Naive thymus-derived CD4-positive, alpha-beta T cell (primary cell): Measurements from ENCODE around the gene ARL9. TPM values are rescaled to one million over a fixed set of nuclear protein-coding genes. Genes with fewer than 3 reads are reported as not detected.
A peak's percentile ranks its signal among the peaks of the same experiment; 100 is the strongest.

ENCODE experiments used
- ATAC-seq: fragments of 150-1000 bp; cut with Tn5 transposase; 2 replicates; pipeline ENCODE4 v1.10.0; 2021; ENCODE audit warnings: mild to moderate bottlenecking, moderate library complexity
- CTCF ChIA-PET: fragments of 350-600 bp; sonication (Branson Sonifier 250); formaldehyde crosslinking; loops from one replicate; lab custom pipeline; 2021; ENCODE audit warnings: antibody characterized with exemption; lab: Charles Lee
- POLR2A ChIA-PET: fragments of 350-600 bp; sonication (Branson Sonifier 250); formaldehyde crosslinking; loops from one replicate; lab custom pipeline; 2021; ENCODE audit warnings: antibody characterized with exemption, inconsistent platforms; lab: Charles Lee
- DNase-seq, 9 donors: peaks; one replicate each; pipeline versions ENCODE4 v3.0.0 to v3.0.0-alpha.2; 2020 to 2022; ENCODE audit warnings: mixed read lengths in 1 of 9
- H3K27ac ChIP-seq: one replicate; pipeline ENCODE4 v1.7.0; 2013; ENCODE audit warnings: mild to moderate bottlenecking, low read depth, low read length, moderate library complexity
- H3K27me3 ChIP-seq, 2 donors: one replicate each; pipeline ENCODE4 v1.7.0; 2013; ENCODE audit warnings: low read length in 2 of 2, mild to moderate bottlenecking in 2 of 2, moderate library complexity in 2 of 2; ENCODE audit not compliant: control insufficient read depth in 2 of 2, insufficient read depth in 2 of 2
- H3K36me3 ChIP-seq, 3 experiments: 1 replicate in 2 of 3; 2 replicates in 1 of 3; pipeline ENCODE4 v1.7.0; 2013; ENCODE audit warnings: low read length in 3 of 3, mild to moderate bottlenecking in 3 of 3, moderate library complexity in 1 of 3; ENCODE audit not compliant: insufficient read depth in 3 of 3, control insufficient read depth in 2 of 3
- H3K4me1 ChIP-seq, 2 donors: one replicate each; pipeline ENCODE4 v1.7.0; 2013; ENCODE audit warnings: low read length in 2 of 2, mild to moderate bottlenecking in 2 of 2, moderate library complexity in 1 of 2; ENCODE audit not compliant: control insufficient read depth in 2 of 2, insufficient read depth in 2 of 2
- H3K4me3 ChIP-seq: 2 replicates; pipeline ENCODE4 v1.7.0; 2013; ENCODE audit warnings: mild to moderate bottlenecking, low read length
- H3K9me3 ChIP-seq, 3 experiments: 1 replicate in 2 of 3; 2 replicates in 1 of 3; pipeline ENCODE4 v1.7.0; 2013; ENCODE audit warnings: low read length in 3 of 3; ENCODE audit not compliant: control insufficient read depth in 2 of 3
- H3K27ac Mint-ChIP-seq, 9 donors: one replicate each; pipeline ENCODE4 v1.8.0; 2020 to 2022; ENCODE audit warnings: mixed read lengths in 9 of 9, mild to moderate bottlenecking in 8 of 9, moderate library complexity in 5 of 9, inconsistent platforms in 2 of 9
- H3K27me3 Mint-ChIP-seq, 5 donors: one replicate each; pipeline ENCODE4 v1.8.0; 2021 to 2022; ENCODE audit warnings: mixed read lengths in 5 of 5, mild to moderate bottlenecking in 1 of 5
- H3K36me3 Mint-ChIP-seq, 5 donors: one replicate each; pipeline ENCODE4 v1.8.0; 2020 to 2022; ENCODE audit warnings: mixed read lengths in 5 of 5, mild to moderate bottlenecking in 3 of 5, inconsistent platforms in 1 of 5
- H3K4me1 Mint-ChIP-seq, 7 donors: one replicate each; pipeline ENCODE4 v1.8.0; 2020 to 2022; ENCODE audit warnings: mixed read lengths in 7 of 7, mild to moderate bottlenecking in 3 of 7, inconsistent platforms in 1 of 7
- H3K4me3 Mint-ChIP-seq, 10 donors: one replicate each; pipeline ENCODE4 v1.8.0; 2020 to 2022; ENCODE audit warnings: mild to moderate bottlenecking in 10 of 10, mixed read lengths in 10 of 10, moderate library complexity in 6 of 10, inconsistent platforms in 2 of 10
- H3K9me3 Mint-ChIP-seq, 11 donors: one replicate each; pipeline ENCODE4 v1.8.0; 2020 to 2022; ENCODE audit warnings: mixed read lengths in 11 of 11, mild to moderate bottlenecking in 4 of 11, inconsistent platforms in 1 of 11, moderate library complexity in 1 of 11
- intact Hi-C, 2 donors: fragments of 100-400 bp; cut with micrococcal nuclease; formaldehyde crosslinking; loops; one replicate each; pipeline ENCODE4 v1.15.1; 2023
- polyA plus RNA-seq, 2 donors: library from polyadenylated mRNA; unstranded; fragments of 300-500 nt; fragmentation: Illumina TruSeq; gene quantifications; one replicate each; pipeline ENCODE4 v1.2.3, GENCODE V29; 2021
- total RNA-seq, 6 experiments: library from RNA in 5 of 6; stranded (reverse) in 5 of 6; gene quantifications; 1 replicate in 5 of 6; 2 replicates in 1 of 6; pipeline ENCODE4 v1.2.3 and lab custom pipeline; 2021 to 2026

Gene ARL9
- total and polyA plus RNA-seq, 7 experiments from 2014 or later = 0.19 to 0.43 TPM; not detected in 5

- Mint-ChIP-seq H3K9me3 (peaks cover 0 to 1% (median 0%) of the 10 kb centered on the region in 11 donors), H3K27ac (no peak overlapping the region), H3K4me1 (no peaks in the 10 kb centered on the region), H3K36me3 (peaks cover 0 to 8% (median 0%) of the 10 kb centered on the region in 5 donors), H3K4me3 (no peak overlapping the region), H3K27me3 (peaks cover 12 to 25% (median 20%) of the 10 kb centered on the region in 5 donors)
- ChIA-PET CTCF (interaction anchor here (0.9 to 1.1 kb wide), 2 partner anchors 9 to 12 kb away, joined by 3 to 4 read pairs; no protein-coding TSS in a partner anchor), POLR2A (no interaction called here)
- H3K9me3 ChIP-seq = no peaks in the 10 kb centered on the region
- H3K27me3 ChIP-seq = peaks cover 0 to 4% of the 10 kb centered on the region in 2 donors
- no peak overlapping the region for H3K27ac ChIP-seq
- intact Hi-C loops = no loop called here
- DNase-seq (no peak), ATAC-seq (no peak)
- peaks cover 0 to 4% of the 10 kb centered on the region in 2 donors for H3K4me1 ChIP-seq
- no peak overlapping the region for H3K4me3 ChIP-seq
- no peaks in the 10 kb centered on the region for H3K36me3 ChIP-seq
These were observed 30.3 kb downstream of the ARL9 start for GRCh38 chr4:56535915-56536314.

GRCh38 chr4:56537147-56537546 lies 31.6 kb downstream of the ARL9 start:
- no peak for ATAC-seq
- Histone ChIP-seq H3K27ac (no peak overlapping the region), H3K4me1 (no peaks in the 10 kb centered on the region), H3K36me3 (no peaks in the 10 kb centered on the region), H3K9me3 (no peaks in the 10 kb centered on the region), H3K27me3 (peaks cover 0 to 4% of the 10 kb centered on the region in 2 donors), H3K4me3 (no peak overlapping the region)
- no peak for DNase-seq
- POLR2A ChIA-PET = no interaction called here
- Mint-ChIP-seq H3K4me3 (no peak overlapping the region), H3K4me1 (no peaks in the 10 kb centered on the region), H3K27me3 (peaks cover 17 to 25% (median 20%) of the 10 kb centered on the region in 5 donors), H3K9me3 (peaks cover 0 to 1% (median 0%) of the 10 kb centered on the region in 11 donors), H3K36me3 (peaks cover 0 to 8% (median 0%) of the 10 kb centered on the region in 5 donors), H3K27ac (no peak overlapping the region)
- CTCF ChIA-PET = no interaction called here
- intact Hi-C loops = no loop called here

DNA sequence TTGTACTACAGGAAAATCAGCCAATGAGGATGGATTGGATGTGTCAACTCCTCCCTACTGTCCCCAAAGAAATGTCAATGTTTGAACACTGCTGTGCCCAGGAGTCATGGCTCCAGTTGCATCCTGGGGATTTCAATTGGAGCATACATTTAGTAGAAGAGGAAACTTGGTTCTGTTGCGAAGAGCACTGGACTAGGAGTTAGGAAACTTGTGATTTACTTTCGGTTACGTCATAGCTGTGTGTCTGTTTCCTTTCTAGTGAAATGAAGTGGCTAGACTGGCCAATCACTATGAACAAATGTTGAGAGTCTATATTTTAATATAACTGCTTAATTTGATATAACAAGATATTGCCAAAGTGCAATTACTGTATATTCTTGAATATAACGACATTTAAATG lies 35.2 kb downstream of the ARL9 start:
- DNase-seq = no peak
- Mint-ChIP-seq H3K27ac (no peak overlapping the region), H3K4me1 (peaks cover 0 to 17% (median 14%) of the 10 kb centered on the region in 7 donors), H3K27me3 (peaks cover 10 to 29% (median 18%) of the 10 kb centered on the region in 5 donors), H3K36me3 (peaks cover 0 to 8% (median 0%) of the 10 kb centered on the region in 5 donors), H3K9me3 (peaks cover 0 to 1% (median 0%) of the 10 kb centered on the region in 11 donors), H3K4me3 (no peak overlapping the region)
- Histone ChIP-seq H3K27me3 (no peaks in the 10 kb centered on the region), H3K36me3 (no peaks in the 10 kb centered on the region), H3K9me3 (no peaks in the 10 kb centered on the region), H3K4me3 (no peak overlapping the region), H3K4me1 (peaks cover 0 to 4% of the 10 kb centered on the region in 2 donors), H3K27ac (no peak overlapping the region)
- CTCF ChIA-PET = no interaction called here
- POLR2A ChIA-PET = no interaction called here
- intact Hi-C loops = loop anchor here in 1 of 2 donors (5.0 to 10.0 kb wide), 2 partner anchors 294 to 594 kb away; partner anchors contain the start of gene CEP135
- no peak for ATAC-seq

DNA sequence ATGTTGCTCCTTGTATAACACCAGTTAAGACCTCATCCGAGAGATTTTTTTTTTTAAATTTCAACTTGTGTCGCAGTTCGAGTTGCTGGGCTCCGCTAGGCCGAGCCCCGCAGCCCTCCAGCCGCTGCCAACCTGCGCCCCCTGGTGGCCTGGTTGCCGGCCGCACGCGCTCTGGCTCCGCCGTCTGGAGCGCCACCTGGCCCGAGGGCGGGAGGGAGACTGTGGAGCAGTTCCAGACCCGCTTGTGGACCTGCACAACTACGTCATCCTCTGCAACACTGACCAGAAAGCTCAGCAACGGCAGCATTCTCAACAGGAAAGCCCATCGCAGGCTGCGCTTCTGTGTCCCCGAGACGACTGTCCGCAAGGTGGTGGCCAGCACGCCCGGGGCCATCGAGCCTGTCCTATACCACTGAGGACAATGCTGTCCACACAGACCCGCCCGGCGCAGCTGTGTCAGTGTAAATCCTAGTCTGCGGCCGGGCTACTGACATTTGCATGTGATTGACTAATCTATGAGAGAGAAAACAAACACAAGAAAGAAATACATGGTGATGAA lies 39.1 kb downstream of the ARL9 start:
- ChIA-PET POLR2A (interaction anchor here (0.6 to 1.5 kb wide), 5 partner anchors 8 to 109 kb away, joined by 3 to 5 read pairs (median 4); partner anchors contain the start of gene PPAT), CTCF (interaction anchor here (0.7 to 4.1 kb wide), 10 partner anchors 8 to 220 kb away, joined by 3 to 47 read pairs (median 4); partner anchors contain the start of genes PAICS and PPAT)
- Histone ChIP-seq H3K4me1 (peaks cover 0 to 4% of the 10 kb centered on the region in 2 donors), H3K36me3 (no peaks in the 10 kb centered on the region), H3K27me3 (no peaks in the 10 kb centered on the region), H3K4me3 (peak overlapping the region; percentile 68), H3K9me3 (no peaks in the 10 kb centered on the region), H3K27ac (no peak overlapping the region)
- peak overlapping the region; percentile 18 to 81 (median 74) for H3K4me3 Mint-ChIP-seq
- no peaks in the 10 kb centered on the region for H3K9me3 Mint-ChIP-seq
- H3K27ac Mint-ChIP-seq = peak overlapping the region in 7 of 9 donors; percentile 25 to 79 (median 63)
- peaks cover 8 to 22% (median 21%) of the 10 kb centered on the region in 7 donors for H3K4me1 Mint-ChIP-seq
- peaks cover 0 to 25% (median 7%) of the 10 kb centered on the region in 5 donors for H3K27me3 Mint-ChIP-seq
- intact Hi-C loops = loop anchor here (1.0 to 10.0 kb wide), 13 partner anchors 13 to 597 kb away; partner anchors contain the start of genes ARL9 (in 2 of the 2), SRP72 (in 2 of the 2), AASDH (in 1 of the 2) and CEP135 (in 1 of the 2)
- peak; percentile 72 to 93 (median 84) for DNase-seq
- peak; percentile 100 for ATAC-seq
- peaks cover 0 to 3% (median 0%) of the 10 kb centered on the region in 5 donors for H3K36me3 Mint-ChIP-seq

DNA sequence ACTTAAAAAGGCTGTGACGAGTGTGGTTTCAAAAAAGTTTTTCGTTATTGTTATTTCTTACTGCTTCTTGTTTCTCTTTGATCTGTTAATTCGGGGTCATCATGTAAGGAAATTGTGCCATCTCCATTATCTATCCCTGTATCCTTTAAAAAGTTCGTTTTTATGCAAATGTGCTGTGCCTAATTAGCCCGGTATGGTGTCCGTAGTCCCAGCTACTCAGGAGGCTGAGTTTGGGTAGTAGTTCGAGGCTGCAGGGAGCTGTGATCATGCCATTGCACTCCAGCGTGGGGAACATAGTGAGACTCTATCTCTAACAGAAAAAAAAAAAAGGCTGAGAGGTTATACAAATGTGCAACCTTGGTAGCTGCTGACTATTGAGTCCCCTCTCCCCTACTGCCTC lies 45.1 kb downstream of the ARL9 start:
- Histone ChIP-seq H3K36me3 (no peaks in the 10 kb centered on the region), H3K27ac (no peak overlapping the region), H3K27me3 (no peaks in the 10 kb centered on the region), H3K9me3 (no peaks in the 10 kb centered on the region), H3K4me3 (no peak overlapping the region), H3K4me1 (no peaks in the 10 kb centered on the region)
- intact Hi-C loops = no loop called here
- Mint-ChIP-seq H3K27me3 (peaks cover 0 to 9% (median 0%) of the 10 kb centered on the region in 5 donors), H3K4me3 (no peak overlapping the region), H3K9me3 (peaks cover 0 to 2% (median 0%) of the 10 kb centered on the region in 11 donors), H3K27ac (peak overlapping the region in 1 of 9 donors; percentile 31), H3K4me1 (peaks cover 3 to 8% (median 6%) of the 10 kb centered on the region in 7 donors), H3K36me3 (peaks cover 0 to 3% (median 0%) of the 10 kb centered on the region in 5 donors)
- ChIA-PET POLR2A (interaction anchor here (0.8 kb wide), 1 partner anchor 166 kb away, joined by 3 read pairs; no protein-coding TSS in a partner anchor), CTCF (no interaction called here)
- no peak for DNase-seq
- ATAC-seq = no peak

GRCh38 chr4:56551516-56551915 lies 45.9 kb downstream of the ARL9 start:
- Histone ChIP-seq H3K4me3 (no peak overlapping the region), H3K4me1 (no peaks in the 10 kb centered on the region), H3K27me3 (no peaks in the 10 kb centered on the region), H3K36me3 (no peaks in the 10 kb centered on the region), H3K27ac (no peak overlapping the region), H3K9me3 (no peaks in the 10 kb centered on the region)
- no peak for ATAC-seq
- Mint-ChIP-seq H3K27ac (no peak overlapping the region), H3K9me3 (peaks cover 0 to 3% (median 0%) of the 10 kb centered on the region in 11 donors), H3K36me3 (peaks cover 0 to 3% (median 0%) of the 10 kb centered on the region in 5 donors), H3K27me3 (peaks cover 0 to 15% (median 0%) of the 10 kb centered on the region in 5 donors), H3K4me1 (peaks cover 5 to 8% (median 6%) of the 10 kb centered on the region in 7 donors), H3K4me3 (no peak overlapping the region)
- no peak for DNase-seq
- intact Hi-C loops = no loop called here
- CTCF ChIA-PET = no interaction called here
- POLR2A ChIA-PET = no interaction called here
